Raji (cell line): ENCODE data around the gene KRT85.

Source experiments
- POLR2A ChIP-seq: IDR thresholded peaks from 2 replicates; pipeline ENCODE4 v1.6.1; 2011; ENCODE audit warnings: low read depth, low read length, control low read depth; ENCODE audit not compliant: insufficient read depth

KRT85 gene

GRCh38 chr12:52400906-52401305, 33.6 kb upstream of the KRT85 start:
- TF ChIP-seq POLR2A, result no peak

- TF ChIP-seq POLR2A, result no peak
These were observed 32.5 kb upstream of the KRT85 start for GRCh38 chr12:52399756-52400155.

GRCh38 chr12:52398176-52398575, 30.9 kb upstream of the KRT85 start:
- TF ChIP-seq POLR2A, result no peak

GRCh38 chr12:52396656-52397055, 29.4 kb upstream of the KRT85 start:
- TF ChIP-seq POLR2A, result no peak

GRCh38 chr12:52395761-52396434, 28.6 kb upstream of the KRT85 start:
- TF ChIP-seq POLR2A, result no peak

- no peak for TF ChIP-seq POLR2A
These were observed 27.6 kb upstream of the KRT85 start for GRCh38 chr12:52394836-52395405.

GRCh38 chr12:52392465-52393007, 25.3 kb upstream of the KRT85 start:
- TF ChIP-seq POLR2A, result no peak

- no peak for TF ChIP-seq POLR2A
These were observed 24.3 kb upstream of the KRT85 start for GRCh38 chr12:52391618-52392002.

- TF ChIP-seq POLR2A, result no peak
These were observed 23.7 kb upstream of the KRT85 start for GRCh38 chr12:52390739-52391617.

- no peak for TF ChIP-seq POLR2A
These were observed 22.3 kb upstream of the KRT85 start for GRCh38 chr12:52389313-52390207.

- no peak for TF ChIP-seq POLR2A
These were observed 20.6 kb upstream of the KRT85 start for GRCh38 chr12:52387859-52388258.

- no peak for TF ChIP-seq POLR2A
These were observed 18.0 kb upstream of the KRT85 start, which contains the start of gene KRT84 for GRCh38 chr12:52385226-52385702. KRT84 (minus strand) TSS chr12:52385652; CDS start chr12:52385585, 67 bp downstream.

- TF ChIP-seq POLR2A, result no peak
These were observed 16.1 kb upstream of the KRT85 start for GRCh38 chr12:52383331-52383730.

GRCh38 chr12:52382854-52383253, 15.6 kb upstream of the KRT85 start:
- TF ChIP-seq POLR2A, result no peak
